Ureter (tissue), 1 donor: ENCODE data around the gene CSTPP1. TPM values are rescaled to one million over a fixed set of nuclear protein-coding genes. Genes with fewer than 3 reads are reported as not detected.
A peak's percentile ranks its signal among the peaks of the same experiment; 100 is the strongest.
"Not testable (repeated sequence)": the region's sequence is repeated elsewhere in the genome, so short reads cannot be mapped to it uniquely, and the experiment has no call there.

Experiments
- DNase-seq: peaks from one replicate; pipeline ENCODE4 v3.0.0-alpha.2; 2020; ENCODE audit warnings: low spot score
- total RNA-seq: library from RNA; stranded (reverse); gene quantifications from one replicate; pipeline ENCODE4 v1.2.4, GENCODE V29; 2023
- donor health status: DM: yes; HTN: yes; CAD: no.

CSTPP1 gene
- total RNA-seq, 1 donor from 2014 or later = 43.0 TPM

- no peak for DNase-seq
These were observed 23.9 kb upstream of the CSTPP1 start for GRCh38 chr11:46912526-46913150.

DNA sequence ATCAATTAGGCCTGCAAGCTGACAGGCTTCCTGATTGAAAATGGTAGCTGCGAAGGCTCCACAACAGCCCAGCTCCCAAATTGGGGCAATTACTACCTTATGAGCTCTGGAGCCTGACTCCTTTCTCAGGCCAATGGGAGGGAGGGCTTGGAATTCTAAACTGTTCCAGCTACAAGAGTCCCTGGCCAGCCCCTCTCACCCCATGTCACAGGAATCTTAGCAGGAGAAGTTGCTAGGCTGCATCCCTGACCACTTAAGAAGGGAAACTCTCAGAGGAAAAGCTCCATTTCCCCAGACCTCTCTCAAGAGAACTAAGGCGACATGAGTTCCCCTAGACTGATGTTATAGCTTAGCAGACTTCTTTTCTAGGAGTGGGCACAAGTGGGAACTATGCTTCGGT, 23.1 kb upstream of the CSTPP1 start:
- DNase-seq = no peak

- DNase-seq = no peak
These were observed 22.2 kb upstream of the CSTPP1 start for GRCh38 chr11:46914363-46914762.

- no peak for DNase-seq
These were observed 21.7 kb upstream of the CSTPP1 start for GRCh38 chr11:46914910-46915309.

- peak; percentile 72 for DNase-seq
These were observed 20.1 kb upstream of the CSTPP1 start for GRCh38 chr11:46916286-46917108.

GRCh38 chr11:46917109-46917761, 19.3 kb upstream of the CSTPP1 start:
- no peak for DNase-seq

DNA sequence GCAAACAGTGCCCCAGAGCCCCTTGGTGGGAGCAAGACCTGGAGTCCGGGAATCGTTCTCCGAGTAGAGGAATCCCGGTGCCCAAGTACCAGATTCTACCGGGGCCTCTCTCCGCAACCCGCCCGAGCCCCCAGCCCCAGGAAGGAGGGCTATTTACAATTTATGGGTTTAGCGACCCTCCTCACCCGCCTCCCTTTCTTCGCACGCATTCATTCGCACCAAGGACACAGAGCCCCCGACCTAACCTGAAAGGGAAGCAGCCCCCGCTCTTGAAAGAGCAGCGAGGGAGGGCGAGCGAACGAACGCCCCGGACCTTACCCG, 18.8 kb upstream of the CSTPP1 start:
- DNase-seq = no peak

DNA sequence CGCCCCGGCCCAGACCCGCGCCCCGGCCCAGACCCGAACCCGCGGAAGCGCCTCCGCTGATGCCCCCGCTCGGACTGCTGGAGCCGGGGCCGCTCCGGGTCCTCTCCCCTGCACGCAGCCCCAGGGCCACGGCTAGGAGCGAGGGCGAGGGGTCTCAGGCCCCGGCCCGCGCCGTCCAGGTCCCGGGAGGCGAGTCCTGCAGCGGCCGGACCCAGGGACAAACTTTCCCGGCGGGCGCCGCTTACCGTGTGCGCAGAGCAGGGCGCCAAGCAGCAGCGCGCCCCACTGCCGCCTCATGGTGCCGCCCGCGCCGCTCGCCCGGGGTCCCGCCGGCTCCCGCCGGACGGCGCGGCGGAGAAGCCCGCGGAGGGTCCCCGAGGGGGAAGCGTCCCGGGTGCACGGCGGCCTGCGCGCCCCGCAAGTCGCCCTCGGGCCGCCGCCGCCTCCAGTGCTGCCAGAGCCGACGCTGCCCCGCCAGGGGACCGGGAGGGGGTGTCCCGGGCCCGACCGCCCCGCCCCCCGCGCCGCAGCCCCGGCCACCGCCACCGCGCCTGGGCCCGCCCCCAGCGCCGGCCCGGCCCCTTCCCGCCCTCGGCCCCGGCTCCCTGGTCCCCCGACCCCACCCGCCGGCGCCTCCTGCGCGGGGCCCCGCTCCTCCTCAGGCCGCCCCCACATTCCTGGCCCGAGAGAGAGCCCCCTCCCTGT, 18.3 kb upstream of the CSTPP1 start, which contains the start of gene LRP4:
TSS of gene LRP4 (minus strand) at position 468 of the 705 bp plus-strand sequence. CDS start at position 297, 171 bp downstream.
- no peak for DNase-seq

- no peak for DNase-seq
These were observed 17.6 kb upstream of the CSTPP1 start for GRCh38 chr11:46918788-46919513.

- DNase-seq = no peak
These were observed 15.8 kb upstream of the CSTPP1 start for GRCh38 chr11:46920755-46921154.

DNA sequence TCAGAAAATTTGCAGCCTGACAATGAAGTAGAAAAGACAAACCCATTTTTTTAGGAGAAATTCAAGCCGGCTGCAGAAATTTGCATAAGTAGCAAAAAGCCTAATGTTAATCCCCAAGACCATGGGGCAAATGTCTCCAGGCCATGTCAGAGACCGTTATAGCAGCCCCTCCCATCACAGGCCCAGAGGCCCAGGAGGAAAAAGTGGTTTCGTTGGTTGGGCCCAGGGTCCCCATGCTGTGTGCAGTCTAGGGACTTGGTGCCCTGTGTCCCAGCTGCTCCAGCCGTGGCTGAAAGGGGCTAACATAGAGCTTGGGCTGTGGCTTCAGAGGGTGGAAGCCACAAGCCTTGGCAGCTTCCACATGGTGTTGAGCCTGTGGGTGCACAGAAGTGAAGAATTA, 8.6 kb upstream of the CSTPP1 start:
- not testable (repeated sequence) for DNase-seq

GRCh38 chr11:46928701-46929100, 7.9 kb upstream of the CSTPP1 start:
- not testable (repeated sequence) for DNase-seq

GRCh38 chr11:46930089-46930488, 6.5 kb upstream of the CSTPP1 start:
- no peak for DNase-seq

GRCh38 chr11:46942172-46942571, 5.6 kb downstream of the CSTPP1 start:
- DNase-seq = peak; percentile 52

- no peak for DNase-seq
These were observed 8.0 kb downstream of the CSTPP1 start for GRCh38 chr11:46944356-46945075.

DNA sequence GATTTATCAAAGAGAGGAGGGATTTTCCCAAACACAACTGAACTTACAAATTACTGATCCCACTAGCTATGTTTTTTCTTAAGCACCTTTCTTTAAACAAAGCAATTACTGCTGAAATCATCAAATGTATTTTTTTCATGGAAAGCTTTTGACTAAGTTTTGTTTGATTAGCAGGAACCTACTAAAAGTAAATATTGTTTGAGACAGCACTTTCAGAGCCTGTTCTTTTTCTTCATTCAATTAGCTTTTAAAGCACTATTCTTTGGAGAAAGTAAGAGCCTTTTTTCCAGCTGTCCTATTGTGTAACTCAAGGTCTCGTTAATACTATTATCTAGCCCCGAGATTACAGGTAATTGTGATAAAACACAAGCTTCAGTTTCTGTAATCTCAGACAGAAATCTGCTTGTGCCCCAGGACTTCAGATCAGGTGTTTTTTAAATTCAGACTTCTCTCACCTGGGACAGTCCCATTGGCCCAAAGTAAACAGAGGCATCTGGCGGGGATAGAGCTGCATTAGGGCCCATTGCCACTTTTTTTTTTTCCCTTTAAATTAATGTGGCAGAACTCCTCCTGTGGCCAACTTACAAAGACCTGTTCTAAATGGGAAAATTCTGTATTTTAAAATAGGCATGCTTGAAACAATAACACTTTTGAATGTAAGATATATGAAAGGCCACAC, 11.0 kb downstream of the CSTPP1 start:
- DNase-seq = no peak

DNA sequence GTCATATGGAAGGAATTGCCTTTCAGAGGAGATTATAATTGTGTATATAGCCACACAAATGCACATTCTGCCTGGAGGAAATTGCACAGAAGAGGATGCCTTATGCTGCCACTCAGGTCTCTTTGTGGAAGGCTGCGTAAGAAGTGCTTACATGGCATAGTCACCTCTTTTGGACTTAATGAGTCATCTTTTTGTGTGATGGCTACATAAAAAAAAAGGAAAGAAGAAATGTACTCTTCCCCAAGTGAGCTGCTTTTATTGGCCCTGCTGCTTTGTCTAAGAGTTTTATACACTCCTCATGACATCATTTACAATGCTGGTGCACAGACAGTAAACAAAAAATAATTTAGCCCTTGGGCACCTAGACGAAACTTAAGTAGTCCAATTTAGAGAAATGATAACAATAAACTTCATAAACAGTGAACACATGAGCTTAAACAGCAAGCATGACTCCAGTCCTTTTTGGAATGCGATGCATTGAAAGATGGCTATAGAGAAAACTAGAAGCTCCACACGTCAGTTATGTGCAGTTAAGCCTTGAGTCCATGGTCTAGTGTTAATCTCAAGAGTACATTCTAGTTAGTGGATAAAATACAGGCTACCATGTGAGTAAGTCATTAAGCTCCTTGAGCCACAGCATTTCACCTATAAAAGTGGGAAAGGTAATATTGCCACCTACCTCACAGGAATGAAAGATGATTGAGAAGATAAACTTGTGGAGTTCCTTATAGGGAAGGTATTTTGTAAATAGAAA, 12.0 kb downstream of the CSTPP1 start:
- no peak for DNase-seq

GRCh38 chr11:46949297-46949696, 12.7 kb downstream of the CSTPP1 start:
- DNase-seq = no peak

GRCh38 chr11:46951864-46952263, 15.3 kb downstream of the CSTPP1 start:
- no peak for DNase-seq

GRCh38 chr11:46952553-46952952, 16.0 kb downstream of the CSTPP1 start:
- no peak for DNase-seq
